MCF 10A (cell line): Measurements from ENCODE around the gene CHRM5. TPM values are rescaled to one million over a fixed set of nuclear protein-coding genes. Genes with fewer than 3 reads are reported as not detected.

ENCODE experiments used
- BruUV-seq: library from RNA; stranded (reverse); fragments of 400-500 nt; replicated peaks from 2 replicates; lab custom pipeline; 2021; lab: Mats Ljungman, UMichigan
- CTCF ChIA-PET: fragments of 300-600 bp; sonication (Branson Sonifier 250); formaldehyde crosslinking; extraction: SDS; loops from one replicate; lab custom pipeline; 2021; ENCODE audit warnings: antibody characterized with exemption, inconsistent platforms; lab: Yijun Ruan, JAX
- POLR2A ChIA-PET: fragments of 300-600, 350-650 bp; sonication (Branson Sonifier 250); formaldehyde crosslinking; extraction: SDS; loops from one replicate; lab custom pipeline; 2020; ENCODE audit warnings: antibody characterized with exemption, inconsistent platforms; lab: Yijun Ruan, JAX
- DNase-seq: peaks from one replicate; pipeline ENCODE4 v3.0.0-alpha.2; 2018; ENCODE audit not compliant: unreplicated experiment
- H3K27ac Mint-ChIP-seq: one replicate; pipeline ENCODE4 v1.8.0; 2022; ENCODE audit warnings: mild to moderate bottlenecking, low read depth, mixed read lengths; ENCODE audit not compliant: unreplicated experiment
- H3K27me3 Mint-ChIP-seq: one replicate; pipeline ENCODE4 v1.8.0; 2022; ENCODE audit warnings: mixed read lengths; ENCODE audit not compliant: insufficient read depth, unreplicated experiment
- H3K36me3 Mint-ChIP-seq: one replicate; pipeline ENCODE4 v1.8.0; 2022; ENCODE audit warnings: mild to moderate bottlenecking, moderate library complexity, mixed read lengths; ENCODE audit not compliant: insufficient read depth, unreplicated experiment
- H3K4me1 Mint-ChIP-seq: one replicate; pipeline ENCODE4 v1.8.0; 2022; ENCODE audit warnings: mixed read lengths; ENCODE audit not compliant: insufficient read depth, unreplicated experiment
- H3K4me3 Mint-ChIP-seq: one replicate; pipeline ENCODE4 v1.8.0; 2022; ENCODE audit warnings: mild to moderate bottlenecking, moderate library complexity, mixed read lengths; ENCODE audit not compliant: unreplicated experiment
- H3K9me3 Mint-ChIP-seq: one replicate; pipeline ENCODE4 v1.8.0; 2022; ENCODE audit warnings: mixed read lengths; ENCODE audit not compliant: unreplicated experiment
- intact Hi-C: fragments of 100-400 bp; cut with micrococcal nuclease; formaldehyde crosslinking; loops from 2 replicates; pipeline ENCODE4 v1.14.1; 2022
- total RNA-seq: library from RNA; stranded (reverse); gene quantifications from 2 replicates; pipeline ENCODE4 v1.2.3, GENCODE V29; 2022
- TF ChIP-seq, protein P1 (sequence below): fragments of 200-600 bp; IDR thresholded peaks from one replicate; pipeline ENCODE4 v1.8.0; 2022; ENCODE audit warnings: antibody characterized with exemption, mild to moderate bottlenecking; ENCODE audit not compliant: unreplicated experiment

Gene CHRM5
- total RNA-seq, 1 experiment from 2014 or later, result not detected

DNA sequence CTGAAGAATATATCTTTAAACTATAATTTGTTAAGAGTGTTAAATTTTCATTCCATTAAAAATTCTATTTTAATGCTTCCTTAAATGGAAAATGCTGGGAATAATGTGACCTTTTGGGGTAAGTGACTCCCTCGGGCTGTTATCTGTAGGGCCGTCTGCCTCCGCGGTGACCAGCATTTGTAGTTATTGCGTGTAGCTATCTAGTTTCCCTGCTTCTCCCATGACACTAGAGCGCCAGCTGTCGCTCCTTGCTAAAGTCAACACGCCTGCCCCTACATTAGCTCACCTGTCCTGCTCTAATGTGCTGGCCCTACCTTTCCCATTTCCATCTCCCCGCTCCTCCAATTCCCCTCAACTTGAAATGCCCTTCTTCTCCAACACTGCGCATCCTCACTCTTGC, 12.4 kb upstream of the CHRM5 start:
- CTCF ChIA-PET, result no interaction called here
- DNase-seq, result no peak
- POLR2A ChIA-PET, result interaction anchor here (0.6 kb wide), 1 partner anchor 12 kb away, joined by 3 read pairs; the partner anchor contains the start of gene CHRM5
- TF ChIP-seq, protein P1, sequence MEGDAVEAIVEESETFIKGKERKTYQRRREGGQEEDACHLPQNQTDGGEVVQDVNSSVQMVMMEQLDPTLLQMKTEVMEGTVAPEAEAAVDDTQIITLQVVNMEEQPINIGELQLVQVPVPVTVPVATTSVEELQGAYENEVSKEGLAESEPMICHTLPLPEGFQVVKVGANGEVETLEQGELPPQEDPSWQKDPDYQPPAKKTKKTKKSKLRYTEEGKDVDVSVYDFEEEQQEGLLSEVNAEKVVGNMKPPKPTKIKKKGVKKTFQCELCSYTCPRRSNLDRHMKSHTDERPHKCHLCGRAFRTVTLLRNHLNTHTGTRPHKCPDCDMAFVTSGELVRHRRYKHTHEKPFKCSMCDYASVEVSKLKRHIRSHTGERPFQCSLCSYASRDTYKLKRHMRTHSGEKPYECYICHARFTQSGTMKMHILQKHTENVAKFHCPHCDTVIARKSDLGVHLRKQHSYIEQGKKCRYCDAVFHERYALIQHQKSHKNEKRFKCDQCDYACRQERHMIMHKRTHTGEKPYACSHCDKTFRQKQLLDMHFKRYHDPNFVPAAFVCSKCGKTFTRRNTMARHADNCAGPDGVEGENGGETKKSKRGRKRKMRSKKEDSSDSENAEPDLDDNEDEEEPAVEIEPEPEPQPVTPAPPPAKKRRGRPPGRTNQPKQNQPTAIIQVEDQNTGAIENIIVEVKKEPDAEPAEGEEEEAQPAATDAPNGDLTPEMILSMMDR, result no peak
- BruUV-seq, result no TSS peak
- Mint-ChIP-seq H3K27me3 (no peaks in the 10 kb centered on the region), H3K36me3 (no peaks in the 10 kb centered on the region), H3K4me3 (no peak overlapping the region), H3K9me3 (no peaks in the 10 kb centered on the region), H3K4me1 (no peaks in the 10 kb centered on the region), H3K27ac (no peak overlapping the region)
- intact Hi-C loops, result no loop called here

DNA sequence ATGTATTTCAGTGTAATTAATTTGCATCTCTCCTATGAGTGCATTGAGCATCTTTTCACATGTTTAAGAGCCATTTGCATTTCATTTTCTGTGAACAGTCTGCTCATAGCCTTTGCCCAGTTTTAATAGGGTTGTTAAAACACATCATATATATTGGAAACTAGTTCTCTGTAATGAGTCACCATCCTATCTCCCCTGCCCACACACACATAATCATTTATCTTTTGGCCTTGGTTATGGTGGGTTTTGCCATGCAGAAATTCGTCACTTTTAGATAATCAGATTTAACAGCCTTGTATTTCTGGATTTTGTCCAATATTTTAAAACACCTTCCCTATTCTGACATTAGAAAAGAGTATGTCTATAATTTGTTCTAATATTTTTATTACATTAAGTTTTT, 11.9 kb upstream of the CHRM5 start:
- H3K27ac Mint-ChIP-seq, result no peak overlapping the region
- H3K36me3 Mint-ChIP-seq, result no peaks in the 10 kb centered on the region
- no peaks in the 10 kb centered on the region for H3K27me3 Mint-ChIP-seq
- H3K4me1 Mint-ChIP-seq, result no peaks in the 10 kb centered on the region
- TF ChIP-seq, protein P1, result no peak
- BruUV-seq, result no TSS peak
- H3K9me3 Mint-ChIP-seq, result no peaks in the 10 kb centered on the region
- no peak overlapping the region for H3K4me3 Mint-ChIP-seq
- no peak for DNase-seq
- POLR2A ChIA-PET, result no interaction called here
- intact Hi-C loops, result no loop called here
- CTCF ChIA-PET, result no interaction called here

DNA sequence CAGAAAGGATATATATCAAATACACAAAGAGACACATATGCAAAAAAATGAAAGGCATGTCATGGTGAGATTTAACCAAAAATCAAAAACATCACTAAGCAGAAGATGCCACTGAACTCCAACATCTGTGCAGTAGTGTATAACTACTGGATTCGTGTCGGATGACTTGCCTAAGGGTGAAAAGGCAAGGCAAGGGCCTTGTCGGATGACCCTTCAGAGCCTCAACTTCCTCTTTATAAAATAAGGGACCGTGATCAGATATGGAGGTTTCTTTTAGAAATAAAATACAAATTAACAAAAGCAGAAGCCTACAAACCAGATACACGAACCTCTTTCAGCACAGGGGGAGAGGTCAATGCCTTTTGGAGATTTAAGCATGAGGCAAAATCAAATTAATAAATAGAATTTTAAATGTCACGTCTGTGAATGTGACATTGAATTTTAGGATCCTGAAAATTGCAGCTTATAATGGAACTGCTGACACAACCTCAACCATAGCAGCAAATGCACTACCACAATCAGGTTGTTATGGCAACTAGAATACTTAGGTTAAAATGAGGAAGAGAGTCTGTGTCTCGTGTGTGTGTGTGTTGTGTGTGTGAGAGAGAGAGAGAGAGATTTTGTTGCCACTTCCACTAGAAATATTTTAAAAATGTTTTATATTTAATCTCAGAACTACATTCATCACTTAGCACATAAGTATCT, 8.3 kb upstream of the CHRM5 start:
- no TSS peak for BruUV-seq

DNA sequence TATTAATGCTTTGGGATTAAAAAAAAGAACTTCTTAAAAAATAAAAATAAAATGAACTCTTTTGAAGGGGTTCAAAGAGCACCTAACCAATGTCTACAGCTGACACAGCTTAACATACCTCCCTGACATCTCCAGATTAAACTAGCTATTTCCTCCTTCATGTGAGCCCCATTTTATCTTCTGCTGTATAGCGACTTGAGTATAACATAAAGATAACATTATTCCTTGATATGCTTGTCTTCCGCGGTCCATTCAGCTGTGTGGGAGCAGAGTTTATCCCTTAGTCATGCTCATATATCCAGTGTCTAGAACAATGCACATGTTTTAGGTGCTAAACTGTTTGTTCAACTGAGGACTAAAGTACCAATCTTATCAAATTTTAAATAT, 7.8 kb upstream of the CHRM5 start:
- no peaks in the 10 kb centered on the region for H3K9me3 Mint-ChIP-seq
- no peaks in the 10 kb centered on the region for H3K36me3 Mint-ChIP-seq
- no peak for DNase-seq
- no peak overlapping the region for H3K27ac Mint-ChIP-seq
- H3K4me1 Mint-ChIP-seq, result no peaks in the 10 kb centered on the region
- POLR2A ChIA-PET, result no interaction called here
- H3K4me3 Mint-ChIP-seq, result no peak overlapping the region
- TF ChIP-seq, protein P1, result no peak
- CTCF ChIA-PET, result interaction anchor here (0.5 to 3.9 kb wide), 3 partner anchors 17 to 892 kb away, joined by 3 to 25 read pairs (median 3); no protein-coding TSS in a partner anchor
- H3K27me3 Mint-ChIP-seq, result no peaks in the 10 kb centered on the region
- intact Hi-C loops, result no loop called here
- no TSS peak for BruUV-seq

More for the DNA sequence above, 8.3 kb upstream of the CHRM5 start:
- no peaks in the 10 kb centered on the region for H3K27me3 Mint-ChIP-seq
- no peaks in the 10 kb centered on the region for H3K9me3 Mint-ChIP-seq
- H3K4me3 Mint-ChIP-seq, result no peak overlapping the region
- H3K36me3 Mint-ChIP-seq, result no peaks in the 10 kb centered on the region
- H3K27ac Mint-ChIP-seq, result no peak overlapping the region
- TF ChIP-seq, protein P1, result no peak
- ChIA-PET CTCF (interaction anchor here (0.5 to 3.9 kb wide), 2 partner anchors 222 to 891 kb away, joined by 3 to 25 read pairs; no protein-coding TSS in a partner anchor), POLR2A (no interaction called here)
- no peaks in the 10 kb centered on the region for H3K4me1 Mint-ChIP-seq
- intact Hi-C loops, result no loop called here
- no peak for DNase-seq
